ENCODE measurements around the gene ZNF165. TPM values are rescaled to one million over a fixed set of nuclear protein-coding genes. Genes with fewer than 3 reads are reported as not detected.
A peak's percentile ranks its signal among the peaks of the same experiment; 100 is the strongest.
"Not testable (repeated sequence)": the region's sequence is repeated elsewhere in the genome, so short reads cannot be mapped to it uniquely, and the experiment has no call there.

ZNF165 gene
- 4.6 TPM for polyA plus RNA-seq (2013, experiment 1 of 2)
- 4.7 TPM for polyA plus RNA-seq (2013, experiment 2 of 2)

DNA sequence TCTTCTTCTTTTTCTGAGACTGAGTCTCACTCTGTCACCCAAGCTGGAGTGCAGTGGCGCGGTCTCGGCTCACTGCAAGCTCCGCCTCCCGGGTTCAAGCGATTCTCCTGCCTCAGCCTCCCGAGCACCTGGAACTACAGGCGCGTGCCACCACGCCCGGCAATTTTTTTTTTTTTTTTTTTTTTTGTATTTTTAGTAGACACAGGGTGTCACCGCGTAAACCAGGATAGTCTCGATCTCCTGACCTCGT, at the start of gene ZNF165:
ZNF165 (plus strand) TSS at position 188 of the 250 bp plus-strand sequence. CDS start 4,913 bp downstream, outside the sequence.
- H3K79me1 ChIP-seq (ENCODE audit: low read length); H3K27ac ChIP-seq (ENCODE audit: low read depth, low read length); DNase-seq; H3K18ac ChIP-seq (ENCODE audit: low read length); H3K23ac ChIP-seq (ENCODE audit: low read length); H3K79me2 ChIP-seq (ENCODE audit: control insufficient read depth, insufficient read depth, low read length); H3K36me3 ChIP-seq (ENCODE audit: control insufficient read depth, insufficient read depth, low read length); H2AK5ac ChIP-seq (ENCODE audit: low read length); H3K4ac ChIP-seq (ENCODE audit: low read depth, low read length); H2BK120ac ChIP-seq (ENCODE audit: low read depth, low read length); H3K27me3 ChIP-seq (ENCODE audit: insufficient read depth, low read length, poor library complexity); H2BK15ac ChIP-seq (replicated peaks; ENCODE audit: low read depth); H3K4me1 ChIP-seq (ENCODE audit: control insufficient read depth, low read depth, low read length); H2BK5ac ChIP-seq (ENCODE audit: low read length): not testable (repeated sequence)
- Histone ChIP-seq H4K5ac (ENCODE audit: low read length) (peak within 1 kb of the TSS; percentile 89), H3K4me3 (ENCODE audit: low read length) (peak within 1 kb of the TSS; percentile 77), H4K8ac (ENCODE audit: low read depth, low read length) (peak within 1 kb of the TSS; percentile 79), H3K56ac (ENCODE audit: low read length) (peak within 1 kb of the TSS; percentile 88), H3K4me2 (ENCODE audit: low read length) (peak within 1 kb of the TSS; percentile 69), H3K9ac (ENCODE audit: low read length) (peak within 1 kb of the TSS; percentile 79)
- WGBS (ENCODE audit: extremely low coverage, insufficient coverage, low lambda C conversion rate), result no CpG with 5 or more reads among the region's 15 CpGs

GRCh38 chr6:28053584-28053983, 26.8 kb upstream of the ZNF165 start:
- DNase-seq, result no peak
- no CpG with 5 or more reads among the region's 4 CpGs for WGBS (ENCODE audit: extremely low coverage, insufficient coverage, low lambda C conversion rate)
- Histone ChIP-seq H3K27ac (ENCODE audit: low read depth, low read length) (no peak overlapping the region), H3K23ac (ENCODE audit: low read length) (no peak overlapping the region), H3K27me3 (ENCODE audit: insufficient read depth, low read length, poor library complexity) (no peaks in the 10 kb centered on the region), H3K36me3 (ENCODE audit: control insufficient read depth, insufficient read depth, low read length) (no peaks in the 10 kb centered on the region), H3K4me1 (ENCODE audit: control insufficient read depth, low read depth, low read length) (no peaks in the 10 kb centered on the region), H3K4me2 (ENCODE audit: low read length) (no peak overlapping the region), H3K79me1 (ENCODE audit: low read length) (no peaks in the 10 kb centered on the region), H2BK5ac (ENCODE audit: low read length) (no peak overlapping the region), H3K18ac (ENCODE audit: low read length) (no peak overlapping the region), H2BK120ac (ENCODE audit: low read depth, low read length) (no peak overlapping the region), H3K9ac (ENCODE audit: low read length) (no peak overlapping the region), H3K56ac (ENCODE audit: low read length) (no peak overlapping the region), H2BK15ac (replicated peaks; ENCODE audit: low read depth) (no peak overlapping the region), H3K4me3 (ENCODE audit: low read length) (no peak overlapping the region), H2AK5ac (ENCODE audit: low read length) (no peak overlapping the region), H4K8ac (ENCODE audit: low read depth, low read length) (no peak overlapping the region), H3K79me2 (ENCODE audit: control insufficient read depth, insufficient read depth, low read length) (no peaks in the 10 kb centered on the region), H4K5ac (ENCODE audit: low read length) (no peak overlapping the region), H3K4ac (ENCODE audit: low read depth, low read length) (no peak overlapping the region)

- DNase-seq, result no peak
- no CpG with 5 or more reads among the region's 2 CpGs for WGBS (ENCODE audit: extremely low coverage, insufficient coverage, low lambda C conversion rate)
- no peaks in the 10 kb centered on the region for H3K4me1 ChIP-seq (ENCODE audit: control insufficient read depth, low read depth, low read length)
- H3K56ac ChIP-seq (ENCODE audit: low read length), result no peak overlapping the region
- H3K4me3 ChIP-seq (ENCODE audit: low read length), result no peak overlapping the region
- no peaks in the 10 kb centered on the region for H3K79me1 ChIP-seq (ENCODE audit: low read length)
- no peak overlapping the region for H3K4me2 ChIP-seq (ENCODE audit: low read length)
- H4K5ac ChIP-seq (ENCODE audit: low read length), result no peak overlapping the region
- no peak overlapping the region for H3K4ac ChIP-seq (ENCODE audit: low read depth, low read length)
- H3K23ac ChIP-seq (ENCODE audit: low read length), result no peak overlapping the region
- H2AK5ac ChIP-seq (ENCODE audit: low read length), result no peak overlapping the region
- no peak overlapping the region for H2BK15ac ChIP-seq (replicated peaks; ENCODE audit: low read depth)
- no peak overlapping the region for H3K27ac ChIP-seq (ENCODE audit: low read depth, low read length)
- H3K79me2 ChIP-seq (ENCODE audit: control insufficient read depth, insufficient read depth, low read length), result no peaks in the 10 kb centered on the region
- no peak overlapping the region for H3K18ac ChIP-seq (ENCODE audit: low read length)
- no peak overlapping the region for H2BK120ac ChIP-seq (ENCODE audit: low read depth, low read length)
- H4K8ac ChIP-seq (ENCODE audit: low read depth, low read length), result no peak overlapping the region
- no peaks in the 10 kb centered on the region for H3K27me3 ChIP-seq (ENCODE audit: insufficient read depth, low read length, poor library complexity)
- H3K9ac ChIP-seq (ENCODE audit: low read length), result no peak overlapping the region
- H2BK5ac ChIP-seq (ENCODE audit: low read length), result no peak overlapping the region
- H3K36me3 ChIP-seq (ENCODE audit: control insufficient read depth, insufficient read depth, low read length), result no peaks in the 10 kb centered on the region
These were observed 20.0 kb upstream of the ZNF165 start for GRCh38 chr6:28060405-28060804.

DNA sequence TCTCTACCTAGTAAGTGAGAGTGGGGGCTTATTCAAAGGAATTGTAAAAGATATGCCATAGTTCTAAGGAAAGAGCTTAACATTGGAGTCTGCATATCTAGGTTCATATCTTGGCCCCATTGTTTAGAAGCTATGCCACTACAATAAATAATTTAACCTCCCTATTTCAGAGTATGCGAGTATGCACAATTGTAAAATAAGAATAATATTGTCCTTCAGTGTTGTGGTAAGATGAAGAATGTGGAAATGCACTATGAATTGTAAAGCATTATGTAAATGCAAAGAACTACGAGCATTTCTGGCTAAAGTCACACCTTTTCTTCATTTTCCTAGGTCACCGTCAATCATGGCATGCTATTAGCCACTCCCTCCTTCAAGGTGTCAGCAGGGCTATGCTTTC, 16.1 kb upstream of the ZNF165 start:
- Histone ChIP-seq H3K18ac (ENCODE audit: low read length) (no peak overlapping the region), H3K79me2 (ENCODE audit: control insufficient read depth, insufficient read depth, low read length) (no peaks in the 10 kb centered on the region), H2BK120ac (ENCODE audit: low read depth, low read length) (no peak overlapping the region), H3K27me3 (ENCODE audit: insufficient read depth, low read length, poor library complexity) (no peaks in the 10 kb centered on the region), H3K56ac (ENCODE audit: low read length) (no peak overlapping the region), H3K36me3 (ENCODE audit: control insufficient read depth, insufficient read depth, low read length) (no peaks in the 10 kb centered on the region), H3K23ac (ENCODE audit: low read length) (no peak overlapping the region), H2AK5ac (ENCODE audit: low read length) (no peak overlapping the region), H4K5ac (ENCODE audit: low read length) (no peak overlapping the region), H3K9ac (ENCODE audit: low read length) (no peak overlapping the region), H3K4me2 (ENCODE audit: low read length) (no peak overlapping the region), H3K79me1 (ENCODE audit: low read length) (no peaks in the 10 kb centered on the region), H3K4me3 (ENCODE audit: low read length) (no peak overlapping the region), H3K4ac (ENCODE audit: low read depth, low read length) (no peak overlapping the region), H2BK5ac (ENCODE audit: low read length) (no peak overlapping the region), H3K27ac (ENCODE audit: low read depth, low read length) (no peak overlapping the region), H2BK15ac (replicated peaks; ENCODE audit: low read depth) (no peak overlapping the region), H3K4me1 (ENCODE audit: control insufficient read depth, low read depth, low read length) (no peaks in the 10 kb centered on the region), H4K8ac (ENCODE audit: low read depth, low read length) (no peak overlapping the region)
- no CpG with 5 or more reads among the region's 3 CpGs for WGBS (ENCODE audit: extremely low coverage, insufficient coverage, low lambda C conversion rate)
- DNase-seq, result peak; percentile 3

DNA sequence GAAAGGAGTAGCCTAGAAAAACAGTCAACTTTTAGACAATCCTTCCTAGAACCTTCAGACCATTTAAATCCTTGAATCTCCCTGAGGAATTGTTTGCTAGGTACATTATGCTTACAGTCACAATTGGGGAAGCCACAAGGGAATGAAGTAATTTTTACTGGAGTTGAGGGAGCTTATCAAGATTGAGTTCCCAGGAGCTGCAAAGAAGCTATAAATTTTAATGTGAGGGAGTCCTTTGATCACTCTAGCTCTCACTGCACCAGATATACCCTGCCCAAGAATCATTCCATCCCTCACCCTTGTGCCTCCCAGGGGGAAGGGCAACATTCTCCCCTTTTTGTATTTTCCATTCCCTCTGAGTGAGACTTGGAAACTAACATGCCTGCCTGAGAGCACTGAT, 12.3 kb upstream of the ZNF165 start:
- no peak for DNase-seq
- Histone ChIP-seq H3K4ac (ENCODE audit: low read depth, low read length) (no peak overlapping the region), H3K4me1 (ENCODE audit: control insufficient read depth, low read depth, low read length) (no peaks in the 10 kb centered on the region), H3K56ac (ENCODE audit: low read length) (no peak overlapping the region), H3K27ac (ENCODE audit: low read depth, low read length) (no peak overlapping the region), H4K8ac (ENCODE audit: low read depth, low read length) (no peak overlapping the region), H3K9ac (ENCODE audit: low read length) (no peak overlapping the region), H3K4me3 (ENCODE audit: low read length) (no peak overlapping the region), H4K5ac (ENCODE audit: low read length) (no peak overlapping the region), H3K27me3 (ENCODE audit: insufficient read depth, low read length, poor library complexity) (no peaks in the 10 kb centered on the region), H2BK120ac (ENCODE audit: low read depth, low read length) (no peak overlapping the region), H3K36me3 (ENCODE audit: control insufficient read depth, insufficient read depth, low read length) (no peaks in the 10 kb centered on the region), H3K23ac (ENCODE audit: low read length) (no peak overlapping the region), H2BK15ac (replicated peaks; ENCODE audit: low read depth) (no peak overlapping the region), H3K79me1 (ENCODE audit: low read length) (no peaks in the 10 kb centered on the region), H3K18ac (ENCODE audit: low read length) (no peak overlapping the region), H2BK5ac (ENCODE audit: low read length) (no peak overlapping the region), H2AK5ac (ENCODE audit: low read length) (no peak overlapping the region), H3K4me2 (ENCODE audit: low read length) (no peak overlapping the region), H3K79me2 (ENCODE audit: control insufficient read depth, insufficient read depth, low read length) (no peaks in the 10 kb centered on the region)

GRCh38 chr6:28070968-28071367, 9.4 kb upstream of the ZNF165 start:
- H3K4me2 ChIP-seq (ENCODE audit: low read length); H3K79me1 ChIP-seq (ENCODE audit: low read length); H3K23ac ChIP-seq (ENCODE audit: low read length); H3K36me3 ChIP-seq (ENCODE audit: control insufficient read depth, insufficient read depth, low read length); H3K4me1 ChIP-seq (ENCODE audit: control insufficient read depth, low read depth, low read length); H2BK15ac ChIP-seq (replicated peaks; ENCODE audit: low read depth); H4K5ac ChIP-seq (ENCODE audit: low read length); H3K27ac ChIP-seq (ENCODE audit: low read depth, low read length); H2BK120ac ChIP-seq (ENCODE audit: low read depth, low read length); H3K27me3 ChIP-seq (ENCODE audit: insufficient read depth, low read length, poor library complexity); H4K8ac ChIP-seq (ENCODE audit: low read depth, low read length); H3K56ac ChIP-seq (ENCODE audit: low read length); H2AK5ac ChIP-seq (ENCODE audit: low read length); H3K4ac ChIP-seq (ENCODE audit: low read depth, low read length); H3K4me3 ChIP-seq (ENCODE audit: low read length); H3K18ac ChIP-seq (ENCODE audit: low read length); DNase-seq; H3K79me2 ChIP-seq (ENCODE audit: control insufficient read depth, insufficient read depth, low read length); H2BK5ac ChIP-seq (ENCODE audit: low read length); H3K9ac ChIP-seq (ENCODE audit: low read length): not testable (repeated sequence)
- no CpG with 5 or more reads among the region's 4 CpGs for WGBS (ENCODE audit: extremely low coverage, insufficient coverage, low lambda C conversion rate)

Data from mesendoderm (in vitro differentiated cells).